ENCODE results near the gene JAKMIP2. TPM values are rescaled to one million over a fixed set of nuclear protein-coding genes. Genes with fewer than 3 reads are reported as not detected.
"Not testable (repeated sequence)": the region's sequence is repeated elsewhere in the genome, so short reads cannot be mapped to it uniquely, and the experiment has no call there.

The JAKMIP2 gene
- total RNA-seq, 1 donor from 2014 or later: 1.8 TPM

GRCh38 chr5:147554261-147554817 is 228.2 kb downstream of the JAKMIP2 start:
- TF ChIP-seq, protein P1, sequence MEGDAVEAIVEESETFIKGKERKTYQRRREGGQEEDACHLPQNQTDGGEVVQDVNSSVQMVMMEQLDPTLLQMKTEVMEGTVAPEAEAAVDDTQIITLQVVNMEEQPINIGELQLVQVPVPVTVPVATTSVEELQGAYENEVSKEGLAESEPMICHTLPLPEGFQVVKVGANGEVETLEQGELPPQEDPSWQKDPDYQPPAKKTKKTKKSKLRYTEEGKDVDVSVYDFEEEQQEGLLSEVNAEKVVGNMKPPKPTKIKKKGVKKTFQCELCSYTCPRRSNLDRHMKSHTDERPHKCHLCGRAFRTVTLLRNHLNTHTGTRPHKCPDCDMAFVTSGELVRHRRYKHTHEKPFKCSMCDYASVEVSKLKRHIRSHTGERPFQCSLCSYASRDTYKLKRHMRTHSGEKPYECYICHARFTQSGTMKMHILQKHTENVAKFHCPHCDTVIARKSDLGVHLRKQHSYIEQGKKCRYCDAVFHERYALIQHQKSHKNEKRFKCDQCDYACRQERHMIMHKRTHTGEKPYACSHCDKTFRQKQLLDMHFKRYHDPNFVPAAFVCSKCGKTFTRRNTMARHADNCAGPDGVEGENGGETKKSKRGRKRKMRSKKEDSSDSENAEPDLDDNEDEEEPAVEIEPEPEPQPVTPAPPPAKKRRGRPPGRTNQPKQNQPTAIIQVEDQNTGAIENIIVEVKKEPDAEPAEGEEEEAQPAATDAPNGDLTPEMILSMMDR (IDR thresholded peaks at IDR 0.05): no peak
- Mint-ChIP-seq H3K36me3 (ENCODE audit: unreplicated experiment) (no peaks in the 10 kb centered on the region), H3K4me1 (ENCODE audit: unreplicated experiment) (peaks cover 28% of the 10 kb centered on the region), H3K27me3 (ENCODE audit: unreplicated experiment) (no peaks in the 10 kb centered on the region), H3K9me3 (ENCODE audit: unreplicated experiment) (peaks cover 7% of the 10 kb centered on the region), H3K27ac (ENCODE audit: unreplicated experiment) (peak overlapping the region; percentile 97), H3K4me3 (ENCODE audit: unreplicated experiment) (peak overlapping the region; percentile 55)
- no peak for DNase-seq (ENCODE audit: extremely low spot score, unreplicated experiment)

GRCh38 chr5:147553817-147554216 is 228.7 kb downstream of the JAKMIP2 start:
- peak overlapping the region; percentile 97 for H3K27ac Mint-ChIP-seq (ENCODE audit: unreplicated experiment)
- not testable (repeated sequence) for DNase-seq (ENCODE audit: extremely low spot score, unreplicated experiment); H3K9me3 Mint-ChIP-seq (ENCODE audit: unreplicated experiment); H3K36me3 Mint-ChIP-seq (ENCODE audit: unreplicated experiment); H3K27me3 Mint-ChIP-seq (ENCODE audit: unreplicated experiment)
- peak overlapping the region; percentile 55 for H3K4me3 Mint-ChIP-seq (ENCODE audit: unreplicated experiment)
- H3K4me1 Mint-ChIP-seq (ENCODE audit: unreplicated experiment): peaks cover 28% of the 10 kb centered on the region

DNA sequence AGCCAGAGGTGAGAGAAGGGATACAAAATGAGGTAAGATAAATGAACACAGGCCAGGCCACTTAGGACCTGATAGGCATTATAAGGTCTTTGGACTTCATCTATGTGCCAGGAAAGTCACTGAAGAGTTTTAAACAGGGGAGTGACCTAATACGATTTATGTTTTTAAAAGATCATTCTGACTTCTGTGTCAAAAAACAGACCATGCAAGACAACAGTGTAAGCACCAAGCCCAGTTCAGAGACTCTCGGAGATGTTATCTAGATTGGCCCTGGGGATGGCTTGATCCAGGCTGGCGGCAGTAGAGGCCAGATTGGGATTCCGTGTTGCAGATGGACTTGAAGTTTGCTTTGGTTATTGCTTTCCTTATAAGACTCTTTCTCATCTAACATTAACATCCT is 229.6 kb downstream of the JAKMIP2 start:
- peak overlapping the region; percentile 97 for H3K27ac Mint-ChIP-seq (ENCODE audit: unreplicated experiment)
- TF ChIP-seq, protein P1 (IDR thresholded peaks at IDR 0.05): no peak
- peaks cover 26% of the 10 kb centered on the region for H3K4me1 Mint-ChIP-seq (ENCODE audit: unreplicated experiment)
- H3K9me3 Mint-ChIP-seq (ENCODE audit: unreplicated experiment): peaks cover 8% of the 10 kb centered on the region
- DNase-seq (ENCODE audit: extremely low spot score, unreplicated experiment): no peak
- H3K27me3 Mint-ChIP-seq (ENCODE audit: unreplicated experiment): no peaks in the 10 kb centered on the region
- H3K36me3 Mint-ChIP-seq (ENCODE audit: unreplicated experiment): no peaks in the 10 kb centered on the region
- no peak overlapping the region for H3K4me3 Mint-ChIP-seq (ENCODE audit: unreplicated experiment)

DNA sequence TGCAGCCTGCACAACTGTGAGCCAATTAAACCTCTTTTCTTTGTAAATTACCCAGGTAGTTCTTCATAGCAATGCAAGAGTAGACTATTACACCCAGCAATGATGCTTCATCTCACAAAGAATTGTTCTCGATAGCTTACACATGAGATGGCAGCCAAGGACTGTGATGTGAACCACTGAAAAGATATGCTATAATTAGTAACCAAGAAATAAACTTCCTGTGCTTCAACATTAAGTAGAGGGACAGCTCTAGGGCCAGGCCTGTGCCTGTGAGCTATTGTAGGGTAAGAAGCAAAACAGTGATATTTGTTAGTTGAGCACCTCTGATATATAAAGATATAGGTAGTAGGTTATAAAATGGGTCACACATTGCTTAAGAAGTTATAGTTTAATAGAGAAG is 230.9 kb downstream of the JAKMIP2 start:
- TF ChIP-seq, protein P1 (IDR thresholded peaks at IDR 0.05): no peak
- no peak for DNase-seq (ENCODE audit: extremely low spot score, unreplicated experiment)
- Mint-ChIP-seq H3K27ac (ENCODE audit: unreplicated experiment) (no peak overlapping the region), H3K4me1 (ENCODE audit: unreplicated experiment) (peaks cover 27% of the 10 kb centered on the region), H3K36me3 (ENCODE audit: unreplicated experiment) (no peaks in the 10 kb centered on the region), H3K4me3 (ENCODE audit: unreplicated experiment) (no peak overlapping the region), H3K27me3 (ENCODE audit: unreplicated experiment) (no peaks in the 10 kb centered on the region), H3K9me3 (ENCODE audit: unreplicated experiment) (peaks cover 8% of the 10 kb centered on the region)

GRCh38 chr5:147547730-147548129 is 234.8 kb downstream of the JAKMIP2 start:
- TF ChIP-seq, protein P1 (IDR thresholded peaks at IDR 0.05): no peak
- DNase-seq (ENCODE audit: extremely low spot score, unreplicated experiment): no peak
- peaks cover 8% of the 10 kb centered on the region for H3K9me3 Mint-ChIP-seq (ENCODE audit: unreplicated experiment)
- H3K36me3 Mint-ChIP-seq (ENCODE audit: unreplicated experiment): no peaks in the 10 kb centered on the region
- peaks cover 5% of the 10 kb centered on the region for H3K4me1 Mint-ChIP-seq (ENCODE audit: unreplicated experiment)
- H3K4me3 Mint-ChIP-seq (ENCODE audit: unreplicated experiment): no peak overlapping the region
- no peak overlapping the region for H3K27ac Mint-ChIP-seq (ENCODE audit: unreplicated experiment)
- no peaks in the 10 kb centered on the region for H3K27me3 Mint-ChIP-seq (ENCODE audit: unreplicated experiment)

DNA sequence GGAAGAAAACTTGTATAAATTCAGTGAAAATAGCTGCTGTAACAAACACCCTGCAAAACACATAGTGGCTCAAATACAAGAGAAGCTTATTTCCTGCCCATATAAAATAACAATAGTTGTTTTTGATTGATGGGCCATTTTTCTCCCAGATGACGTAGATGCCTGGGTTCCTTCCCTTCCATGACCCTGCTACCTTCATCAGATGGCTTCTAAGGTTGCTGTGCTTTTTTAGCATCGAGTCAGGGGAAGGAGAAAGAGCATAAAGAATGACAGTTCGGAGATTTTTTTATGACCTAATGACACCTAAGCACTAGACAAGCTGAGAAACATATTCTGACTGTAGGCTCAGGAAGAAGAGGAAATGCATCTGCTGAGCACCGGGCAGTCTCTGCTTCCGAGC is 238.0 kb downstream of the JAKMIP2 start:
- Mint-ChIP-seq H3K9me3 (ENCODE audit: unreplicated experiment) (peaks cover 3% of the 10 kb centered on the region), H3K36me3 (ENCODE audit: unreplicated experiment) (no peaks in the 10 kb centered on the region), H3K27ac (ENCODE audit: unreplicated experiment) (no peak overlapping the region), H3K4me3 (ENCODE audit: unreplicated experiment) (no peak overlapping the region), H3K4me1 (ENCODE audit: unreplicated experiment) (peaks cover 6% of the 10 kb centered on the region), H3K27me3 (ENCODE audit: unreplicated experiment) (no peaks in the 10 kb centered on the region)
- DNase-seq (ENCODE audit: extremely low spot score, unreplicated experiment): no peak
- TF ChIP-seq, protein P1 (IDR thresholded peaks at IDR 0.05): no peak

Data from osteocyte (in vitro differentiated cells).